Mesendoderm (in vitro differentiated cells): ENCODE measurements around the gene ALDH3B1. TPM values are rescaled to one million over a fixed set of nuclear protein-coding genes. Genes with fewer than 3 reads are reported as not detected.
"Not testable (repeated sequence)": the region's sequence is repeated elsewhere in the genome, so short reads cannot be mapped to it uniquely, and the experiment has no call there.

Experiments used
- DNase-seq: peaks from one replicate; pipeline ENCODE4 v3.0.0; 2013
- H2AK5ac ChIP-seq: 2 replicates; pipeline ENCODE4 v1.6.1; 2013; ENCODE audit warnings: low read length, inconsistent platforms
- H2BK120ac ChIP-seq: 2 replicates; pipeline ENCODE4 v1.6.1; 2013; ENCODE audit warnings: low read depth, mild to moderate bottlenecking, low read length, moderate library complexity, mixed read lengths
- H2BK15ac ChIP-seq: replicated peaks from 2 replicates; pipeline ENCODE4 v1.6.1; 2013; ENCODE audit warnings: low read depth, mild to moderate bottlenecking, moderate library complexity
- H2BK5ac ChIP-seq: 2 replicates; pipeline ENCODE4 v1.6.1; 2013; ENCODE audit warnings: low read length, inconsistent platforms
- H3K18ac ChIP-seq: 2 replicates; pipeline ENCODE4 v1.6.1; 2013; ENCODE audit warnings: mild to moderate bottlenecking, low read length, mixed read lengths
- H3K23ac ChIP-seq: one replicate; pipeline ENCODE4 v1.6.1; 2013; ENCODE audit warnings: low read length
- H3K27ac ChIP-seq: 2 replicates; pipeline ENCODE4 v1.5.1; 2013; ENCODE audit warnings: low read depth, mild to moderate bottlenecking, inconsistent platforms, low read length, moderate library complexity
- H3K27me3 ChIP-seq: 2 replicates; pipeline ENCODE4 v1.6.1; 2013; ENCODE audit warnings: low read length, control low read depth, mild to moderate bottlenecking, inconsistent platforms; ENCODE audit not compliant: insufficient read depth, poor library complexity
- H3K36me3 ChIP-seq: 2 replicates; pipeline ENCODE4 v1.6.1; 2013; ENCODE audit warnings: low read length, inconsistent platforms; ENCODE audit not compliant: control insufficient read depth, insufficient read depth
- H3K4ac ChIP-seq: one replicate; pipeline ENCODE4 v1.6.1; 2013; ENCODE audit warnings: low read depth, mild to moderate bottlenecking, low read length, moderate library complexity
- H3K4me1 ChIP-seq: 2 replicates; pipeline ENCODE4 v1.6.1; 2013; ENCODE audit warnings: low read depth, low read length, inconsistent platforms; ENCODE audit not compliant: control insufficient read depth
- H3K4me2 ChIP-seq: 2 replicates; pipeline ENCODE4 v1.6.1; 2013; ENCODE audit warnings: low read length
- H3K4me3 ChIP-seq: 2 replicates; pipeline ENCODE4 v1.5.1; 2013; ENCODE audit warnings: mild to moderate bottlenecking, low read length
- H3K56ac ChIP-seq: one replicate; pipeline ENCODE4 v1.6.1; 2013; ENCODE audit warnings: low read length
- H3K79me1 ChIP-seq: 2 replicates; pipeline ENCODE4 v1.6.1; 2013; ENCODE audit warnings: low read length, inconsistent platforms
- H3K79me2 ChIP-seq: 2 replicates; pipeline ENCODE4 v1.6.1; 2013; ENCODE audit warnings: mild to moderate bottlenecking, low read length; ENCODE audit not compliant: control insufficient read depth, insufficient read depth
- H3K9ac ChIP-seq: 2 replicates; pipeline ENCODE4 v1.6.1; 2013; ENCODE audit warnings: low read length, inconsistent platforms
- H4K5ac ChIP-seq: one replicate; pipeline ENCODE4 v1.6.1; 2013; ENCODE audit warnings: low read length
- H4K8ac ChIP-seq: one replicate; pipeline ENCODE4 v1.6.1; 2013; ENCODE audit warnings: low read depth, mild to moderate bottlenecking, control low read depth, low read length, moderate library complexity
- WGBS: extraction: QIAGEN DNeasy Blood & Tissue Kit; methylation state at CpG from one replicate; pipeline ENCODE4 v1.1.7; 2013; ENCODE audit warnings: low lambda C conversion rate, missing lambda C conversion rate; ENCODE audit not compliant: insufficient coverage; ENCODE audit errors: extremely low coverage; 5-methylcytosine and 5-hydroxymethylcytosine counted together
- polyA plus RNA-seq, 2 experiments: library from polyadenylated mRNA; stranded (reverse); fragments of 200-250 nt; gene quantifications; one replicate each; pipeline ENCODE4 v1.2.3, GENCODE V29; 2013

The ALDH3B1 gene
- polyA plus RNA-seq (2013, experiment 1 of 2) = 0.04 TPM
- polyA plus RNA-seq (2013, experiment 2 of 2) = 0.15 TPM

GRCh38 chr11:68010090-68011041 lies at the start of gene ALDH3B1:
TSS of gene ALDH3B1 (plus strand) at chr11:68010327. CDS start at chr11:68015298, 4,971 bp downstream.
- H3K27me3 ChIP-seq = no peaks in the 10 kb centered on the region
- no peak within 1 kb of the TSS for H2BK5ac ChIP-seq
- H3K18ac ChIP-seq = no peak within 1 kb of the TSS
- peak within 1 kb of the TSS; percentile 11 for H3K56ac ChIP-seq
- no peak within 1 kb of the TSS for H2AK5ac ChIP-seq
- DNase-seq = peak; percentile 71
- H3K4ac ChIP-seq = no peak within 1 kb of the TSS
- H2BK120ac ChIP-seq = no peak within 1 kb of the TSS
- H3K4me3 ChIP-seq = no peak within 1 kb of the TSS
- H3K23ac ChIP-seq = no peak within 1 kb of the TSS
- H3K9ac ChIP-seq = peak within 1 kb of the TSS; percentile 30
- peak within 1 kb of the TSS; percentile 2 for H4K8ac ChIP-seq
- H3K36me3 ChIP-seq = no peaks in the 10 kb centered on the region
- no peaks in the 10 kb centered on the region for H3K79me2 ChIP-seq
- no peak within 1 kb of the TSS for H3K27ac ChIP-seq
- no peaks in the 10 kb centered on the region for H3K79me1 ChIP-seq
- WGBS = no CpG with 5 or more reads among the region's 33 CpGs
- no peaks in the 10 kb centered on the region for H3K4me1 ChIP-seq
- no peak within 1 kb of the TSS for H3K4me2 ChIP-seq
- H4K5ac ChIP-seq = no peak within 1 kb of the TSS
- no peak within 1 kb of the TSS for H2BK15ac ChIP-seq

DNA sequence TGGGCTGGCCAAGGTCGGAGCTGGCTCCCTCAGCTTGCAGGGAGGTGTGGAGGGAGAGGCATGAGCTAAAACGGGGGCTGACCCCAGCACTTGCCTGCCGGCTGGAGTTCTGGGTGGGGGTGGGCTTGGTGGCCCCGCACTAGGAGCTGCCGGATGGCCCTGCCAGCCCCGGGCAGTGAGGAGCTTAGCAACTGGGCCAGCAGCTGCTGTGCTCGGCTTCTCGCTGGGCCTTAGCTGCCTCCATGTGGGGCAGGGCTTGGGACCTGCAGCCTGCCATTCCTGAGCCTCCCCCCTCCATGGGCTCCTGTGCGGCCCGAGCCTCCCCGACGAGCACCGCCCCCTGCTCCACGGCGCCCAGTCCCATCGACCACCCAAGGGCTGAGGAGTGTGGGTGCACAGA lies 46.9 kb upstream of the ALDH3B1 start:
- not testable (repeated sequence) for H4K5ac ChIP-seq, H3K4ac ChIP-seq, H3K27ac ChIP-seq, H3K36me3 ChIP-seq, H3K23ac ChIP-seq, H3K18ac ChIP-seq, H2BK15ac ChIP-seq, H2AK5ac ChIP-seq, H3K79me1 ChIP-seq, H3K56ac ChIP-seq, H3K27me3 ChIP-seq, DNase-seq, H3K4me3 ChIP-seq, H4K8ac ChIP-seq, H2BK5ac ChIP-seq, H3K4me1 ChIP-seq, H3K9ac ChIP-seq, H3K4me2 ChIP-seq, H2BK120ac ChIP-seq, H3K79me2 ChIP-seq
- no CpG with 5 or more reads among the region's 16 CpGs for WGBS

DNA sequence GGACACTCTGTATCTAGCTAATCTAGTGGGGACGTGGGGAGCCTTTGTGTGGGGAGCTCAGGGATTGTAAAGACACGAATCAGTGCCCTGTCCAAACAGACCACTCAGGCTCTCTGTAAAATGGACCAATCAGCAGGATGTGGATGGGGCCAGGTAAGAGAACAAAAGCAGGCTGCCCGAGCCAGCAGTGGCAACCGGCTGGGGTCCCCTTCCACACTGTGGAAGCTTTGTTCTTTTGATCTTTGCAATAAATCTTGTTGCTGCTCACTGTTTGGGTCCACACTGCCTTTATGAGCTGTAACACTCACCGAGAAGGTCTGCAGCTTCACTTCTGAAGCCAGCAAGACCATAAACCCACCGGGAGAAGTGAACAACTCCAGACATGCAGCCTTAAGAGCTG lies 46.2 kb upstream of the ALDH3B1 start:
- H3K27me3 ChIP-seq, H3K9ac ChIP-seq, H4K8ac ChIP-seq, H3K4ac ChIP-seq, H3K18ac ChIP-seq, H3K79me2 ChIP-seq, H2AK5ac ChIP-seq, H2BK15ac ChIP-seq, H2BK5ac ChIP-seq, H3K23ac ChIP-seq, H4K5ac ChIP-seq, H3K4me2 ChIP-seq, H3K27ac ChIP-seq, DNase-seq, H3K4me3 ChIP-seq, H3K79me1 ChIP-seq, H2BK120ac ChIP-seq, H3K56ac ChIP-seq, H3K4me1 ChIP-seq, H3K36me3 ChIP-seq: not testable (repeated sequence)
- no CpG with 5 or more reads among the region's 6 CpGs for WGBS

DNA sequence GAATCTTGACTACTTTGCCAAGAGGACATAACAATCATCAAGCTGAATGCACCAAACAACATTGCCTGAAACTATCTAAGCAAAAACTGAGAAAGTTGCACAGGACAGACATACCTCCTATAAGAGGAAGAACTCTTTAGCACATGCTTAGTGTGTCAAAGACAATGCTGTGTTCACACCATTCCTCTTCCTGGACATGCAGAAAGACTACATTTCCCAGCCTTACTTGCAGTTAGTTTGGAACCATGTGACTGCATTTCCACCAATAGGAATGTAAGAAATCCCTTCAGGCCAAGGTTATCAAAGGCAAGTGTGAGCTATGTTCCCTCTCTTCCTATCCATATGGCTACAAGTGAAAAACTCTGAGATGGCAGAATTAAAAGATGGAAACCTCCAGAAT lies 45.4 kb upstream of the ALDH3B1 start:
- H4K8ac ChIP-seq, H2BK5ac ChIP-seq, H3K79me1 ChIP-seq, H4K5ac ChIP-seq, H3K23ac ChIP-seq, H2AK5ac ChIP-seq, H3K4me3 ChIP-seq, H3K79me2 ChIP-seq, H3K4ac ChIP-seq, H3K36me3 ChIP-seq, H2BK120ac ChIP-seq, H2BK15ac ChIP-seq, DNase-seq, H3K27ac ChIP-seq, H3K56ac ChIP-seq, H3K9ac ChIP-seq, H3K27me3 ChIP-seq, H3K4me1 ChIP-seq, H3K4me2 ChIP-seq, H3K18ac ChIP-seq: not testable (repeated sequence)

- not testable (repeated sequence) for H4K5ac ChIP-seq, H3K9ac ChIP-seq, H3K27me3 ChIP-seq, DNase-seq, H3K4ac ChIP-seq, H3K79me2 ChIP-seq, H2BK120ac ChIP-seq, H2AK5ac ChIP-seq, H3K4me3 ChIP-seq, H3K27ac ChIP-seq, H2BK5ac ChIP-seq, H3K56ac ChIP-seq, H3K4me1 ChIP-seq, H3K18ac ChIP-seq, H3K23ac ChIP-seq, H3K79me1 ChIP-seq, H3K36me3 ChIP-seq, H4K8ac ChIP-seq, H2BK15ac ChIP-seq, H3K4me2 ChIP-seq
- WGBS = no CpG with 5 or more reads among the region's 19 CpGs
Measured at GRCh38 chr11:67965830-67966348, 44.2 kb upstream of the ALDH3B1 start.
